ENCODE data around the gene PIP4K2A. TPM values are rescaled to one million over a fixed set of nuclear protein-coding genes. Genes with fewer than 3 reads are reported as not detected.
A peak's percentile ranks its signal among the peaks of the same experiment; 100 is the strongest.

Gene PIP4K2A
- total RNA-seq, 2 experiments from 2014 or later: 108 to 115 TPM

GRCh38 chr10:22635650-22636049 is 78.7 kb downstream of the PIP4K2A start:
- ChIA-PET CTCF (interaction anchor here (1.3 kb wide), 1 partner anchor 19 kb away, joined by 3 read pairs; no protein-coding TSS in a partner anchor), POLR2A (interaction anchor here (3.0 kb wide), 1 partner anchor 12 kb away, joined by 24 read pairs; no protein-coding TSS in a partner anchor)
- Mint-ChIP-seq H3K36me3 (ENCODE audit: low read depth) (peaks cover 49% of the 10 kb centered on the region), H3K27ac (peak overlapping the region; percentile 90), H3K9me3 (peaks cover 12% of the 10 kb centered on the region), H3K4me1 (ENCODE audit: low read depth) (peaks cover 88% of the 10 kb centered on the region), H3K4me3 (peak overlapping the region; percentile 12), H3K27me3 (no peaks in the 10 kb centered on the region)
- ATAC-seq: no peak
- intact Hi-C loops (cut with micrococcal nuclease): no loop called here
- TF ChIP-seq CTCF (IDR thresholded peaks at IDR 0.05): no peak
- DNase-seq: no peak

- H3K27ac Mint-ChIP-seq: peak overlapping the region; percentile 90
- POLR2A ChIA-PET: interaction anchor here (2.9 to 3.0 kb wide), 2 partner anchors 8 to 13 kb away, joined by 7 to 24 read pairs; no protein-coding TSS in a partner anchor
- intact Hi-C loops (cut with micrococcal nuclease): loop anchor here (5.0 kb wide), 1 partner anchor 47 kb away; no protein-coding TSS in a partner anchor
Measured at GRCh38 chr10:22634606-22635459, 79.5 kb downstream of the PIP4K2A start.

GRCh38 chr10:22634093-22634492 is 80.3 kb downstream of the PIP4K2A start:
- DNase-seq: no peak
- Mint-ChIP-seq H3K4me1 (ENCODE audit: low read depth) (peaks cover 84% of the 10 kb centered on the region), H3K9me3 (peaks cover 12% of the 10 kb centered on the region), H3K36me3 (ENCODE audit: low read depth) (peaks cover 44% of the 10 kb centered on the region), H3K27ac (peak overlapping the region; percentile 90), H3K27me3 (no peaks in the 10 kb centered on the region), H3K4me3 (peak overlapping the region; percentile 34)
- intact Hi-C loops (cut with micrococcal nuclease): loop anchor here (5.0 kb wide), 1 partner anchor 48 kb away; no protein-coding TSS in a partner anchor
- ATAC-seq: no peak
- POLR2A ChIA-PET: interaction anchor here (2.9 to 5.7 kb wide), 2 partner anchors 9 to 15 kb away, joined by 7 to 48 read pairs; no protein-coding TSS in a partner anchor
- CTCF ChIA-PET: interaction anchor here (7.0 kb wide), 1 partner anchor 14 kb away, joined by 32 read pairs; no protein-coding TSS in a partner anchor
- no peak for TF ChIP-seq CTCF (IDR thresholded peaks at IDR 0.05)

More at GRCh38 chr10:22634606-22635459, 79.5 kb downstream of the PIP4K2A start:
- CTCF ChIA-PET: interaction anchor here (1.3 kb wide), 1 partner anchor 19 kb away, joined by 3 read pairs; no protein-coding TSS in a partner anchor
- peaks cover 47% of the 10 kb centered on the region for H3K36me3 Mint-ChIP-seq (ENCODE audit: low read depth)
- H3K4me1 Mint-ChIP-seq (ENCODE audit: low read depth): peaks cover 85% of the 10 kb centered on the region
- H3K4me3 Mint-ChIP-seq: peak overlapping the region; percentile 12
- peak; percentile 57 for DNase-seq
- no peak for TF ChIP-seq CTCF (IDR thresholded peaks at IDR 0.05)
- ATAC-seq: peak; percentile 54
- peaks cover 12% of the 10 kb centered on the region for H3K9me3 Mint-ChIP-seq
- H3K27me3 Mint-ChIP-seq: no peaks in the 10 kb centered on the region

GRCh38 chr10:22633528-22633927 is 80.8 kb downstream of the PIP4K2A start:
- ATAC-seq (no peak), DNase-seq (no peak)
- Mint-ChIP-seq H3K4me3 (no peak overlapping the region), H3K9me3 (peaks cover 12% of the 10 kb centered on the region), H3K27ac (peak overlapping the region; percentile 90), H3K36me3 (ENCODE audit: low read depth) (peaks cover 44% of the 10 kb centered on the region), H3K4me1 (ENCODE audit: low read depth) (peaks cover 86% of the 10 kb centered on the region), H3K27me3 (no peaks in the 10 kb centered on the region)
- ChIA-PET POLR2A (interaction anchor here (1.1 to 5.7 kb wide), 3 partner anchors 10 to 50 kb away, joined by 5 to 48 read pairs (median 7); no protein-coding TSS in a partner anchor), CTCF (interaction anchor here (0.9 to 7.0 kb wide), 2 partner anchors 10 to 15 kb away, joined by 3 to 32 read pairs; no protein-coding TSS in a partner anchor)
- intact Hi-C loops (cut with micrococcal nuclease): loop anchor here (5.0 kb wide), 1 partner anchor 49 kb away; no protein-coding TSS in a partner anchor
- TF ChIP-seq CTCF (IDR thresholded peaks at IDR 0.05): no peak

All from activated CD8-positive, alpha-beta T cell treated with anti-CD3 and anti-CD28 coated beads for 36 hours (primary cell).